ENCODE measurements around the gene KRTDAP. TPM values are rescaled to one million over a fixed set of nuclear protein-coding genes. Genes with fewer than 3 reads are reported as not detected.
A peak's percentile ranks its signal among the peaks of the same experiment; 100 is the strongest.

KRTDAP gene
- total RNA-seq, 4 donors from 2014 or later: 2.7 TPM; not detected in 3

DNA sequence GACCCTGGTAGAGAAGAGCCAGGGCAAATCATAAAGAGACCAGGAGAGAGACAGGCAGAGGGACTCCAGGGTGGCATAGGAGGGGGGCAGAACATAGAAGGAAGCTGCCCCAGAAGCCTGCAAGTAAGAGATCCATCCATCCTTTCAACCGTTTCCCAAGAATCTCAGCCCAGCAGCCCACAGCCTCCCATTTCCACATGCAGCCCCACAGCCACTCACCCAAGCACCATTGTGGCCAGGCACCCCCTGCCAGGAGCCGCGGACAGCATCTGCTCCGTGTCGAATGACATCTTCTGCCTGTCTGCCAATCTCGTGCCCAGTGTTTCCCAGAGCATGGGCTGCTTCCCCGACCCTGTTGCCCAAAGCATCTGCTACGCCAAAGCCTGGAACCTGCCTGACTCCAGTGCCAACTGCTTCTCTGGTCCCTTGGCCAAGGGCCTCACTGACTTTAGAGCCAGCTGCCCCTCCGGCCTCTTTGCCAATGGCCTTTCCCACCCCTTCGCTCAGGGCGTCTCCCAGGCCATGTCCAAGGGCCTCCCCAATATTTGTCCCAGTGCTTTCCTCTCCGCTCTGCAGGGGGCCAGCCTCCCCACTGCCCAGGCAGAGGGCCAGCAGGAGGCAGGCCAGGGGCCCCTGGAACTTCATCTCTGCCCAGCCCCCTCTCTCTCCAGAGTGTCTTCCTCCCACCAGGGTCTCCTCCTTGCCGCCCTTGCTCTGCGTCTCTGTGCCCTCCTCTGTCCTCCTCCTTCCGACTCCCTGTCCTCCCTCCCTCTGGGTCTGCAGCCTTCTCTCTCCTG lies 22.8 kb upstream of the KRTDAP start:
- Histone ChIP-seq H3K27ac (peak overlapping the region in 1 of 3 donors; percentile 71), H3K4me3 (replicated peaks in 1 of 3) (no peak overlapping the region), H3K9me3 (no peaks in the 10 kb centered on the region), H3K4me1 (peaks cover 20 to 33% of the 10 kb centered on the region in 2 donors), H3K27me3 (no peaks in the 10 kb centered on the region), H3K36me3 (no peaks in the 10 kb centered on the region)
- TF ChIP-seq, protein P1, sequence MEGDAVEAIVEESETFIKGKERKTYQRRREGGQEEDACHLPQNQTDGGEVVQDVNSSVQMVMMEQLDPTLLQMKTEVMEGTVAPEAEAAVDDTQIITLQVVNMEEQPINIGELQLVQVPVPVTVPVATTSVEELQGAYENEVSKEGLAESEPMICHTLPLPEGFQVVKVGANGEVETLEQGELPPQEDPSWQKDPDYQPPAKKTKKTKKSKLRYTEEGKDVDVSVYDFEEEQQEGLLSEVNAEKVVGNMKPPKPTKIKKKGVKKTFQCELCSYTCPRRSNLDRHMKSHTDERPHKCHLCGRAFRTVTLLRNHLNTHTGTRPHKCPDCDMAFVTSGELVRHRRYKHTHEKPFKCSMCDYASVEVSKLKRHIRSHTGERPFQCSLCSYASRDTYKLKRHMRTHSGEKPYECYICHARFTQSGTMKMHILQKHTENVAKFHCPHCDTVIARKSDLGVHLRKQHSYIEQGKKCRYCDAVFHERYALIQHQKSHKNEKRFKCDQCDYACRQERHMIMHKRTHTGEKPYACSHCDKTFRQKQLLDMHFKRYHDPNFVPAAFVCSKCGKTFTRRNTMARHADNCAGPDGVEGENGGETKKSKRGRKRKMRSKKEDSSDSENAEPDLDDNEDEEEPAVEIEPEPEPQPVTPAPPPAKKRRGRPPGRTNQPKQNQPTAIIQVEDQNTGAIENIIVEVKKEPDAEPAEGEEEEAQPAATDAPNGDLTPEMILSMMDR (IDR thresholded peaks at IDR 0.05): no peak
- TF ChIP-seq POLR2A (IDR thresholded peaks at IDR 0.05): no peak
- 84% methylated on average over 11 to 15 of the region's 15 CpGs for WGBS, 2 donors
- DNase-seq: no peak
- intact Hi-C loops (cut with DNase I): loop anchor here (5.0 kb wide), 1 partner anchor 74 kb away; the partner anchor contains the start of gene PMIS2

DNA sequence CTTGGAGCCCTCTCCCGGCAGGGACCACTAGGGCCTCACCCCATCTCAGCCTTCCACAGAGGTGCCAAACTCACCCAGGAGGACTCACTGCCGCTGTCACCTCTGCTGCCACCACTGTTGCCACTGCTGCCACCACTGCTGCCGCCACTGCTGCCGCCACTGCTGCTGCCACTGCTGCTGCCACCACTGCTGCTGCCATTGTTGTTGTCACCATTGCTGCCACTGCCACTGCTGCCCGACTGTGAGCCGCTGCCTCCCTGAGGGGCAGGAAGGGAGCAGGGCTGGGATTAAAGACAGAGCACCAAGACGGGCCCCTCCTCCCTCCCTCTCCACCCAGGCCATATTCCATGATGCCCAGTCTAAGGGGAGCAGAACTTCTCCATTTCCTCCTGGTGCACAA lies 21.1 kb upstream of the KRTDAP start:
- WGBS, 2 donors: 81 to 87% methylated on average over 4 to 7 of the region's 7 CpGs
- Histone ChIP-seq H3K27ac (no peak overlapping the region), H3K4me3 (replicated peaks in 1 of 3) (no peak overlapping the region), H3K36me3 (no peaks in the 10 kb centered on the region), H3K4me1 (peaks cover 20 to 33% of the 10 kb centered on the region in 2 donors), H3K27me3 (no peaks in the 10 kb centered on the region), H3K9me3 (no peaks in the 10 kb centered on the region)
- no peak for DNase-seq
- intact Hi-C loops (cut with DNase I): loop anchor here (5.0 kb wide), 1 partner anchor 76 kb away; the partner anchor contains the start of gene PMIS2
- TF ChIP-seq, protein P1 (IDR thresholded peaks at IDR 0.05): no peak

DNA sequence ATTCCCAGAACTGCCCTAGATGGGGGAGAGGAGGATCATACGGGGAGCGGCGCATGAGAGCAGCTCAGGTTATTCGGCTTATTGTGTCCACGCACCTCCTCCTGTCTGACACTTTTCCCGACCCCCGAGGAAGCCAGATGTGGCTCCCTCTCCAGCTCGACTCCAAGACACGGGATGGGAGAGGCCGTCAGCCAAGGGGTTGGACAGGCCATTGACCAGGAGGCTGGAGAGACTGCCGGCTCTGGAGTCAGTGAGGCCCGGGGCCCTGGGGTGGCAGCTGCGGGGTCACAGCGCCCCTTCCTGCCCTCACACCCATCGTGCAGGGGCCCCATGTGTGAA lies 20.3 kb upstream of the KRTDAP start:
- H3K4me3 ChIP-seq (replicated peaks in 1 of 3): peak overlapping the region in 1 of 3 donors; percentile 37
- no peaks in the 10 kb centered on the region for H3K9me3 ChIP-seq
- 20 to 35% methylated on average over 4 to 13 of the region's 15 CpGs for WGBS, 2 donors
- H3K27ac ChIP-seq: peak overlapping the region; percentile 67 to 89 (median 79)
- H3K4me1 ChIP-seq: peaks cover 20 to 33% of the 10 kb centered on the region in 2 donors
- no peak for DNase-seq
- H3K27me3 ChIP-seq: no peaks in the 10 kb centered on the region
- peaks cover 0 to under 1% of the 10 kb centered on the region in 2 donors for H3K36me3 ChIP-seq
- intact Hi-C loops (cut with DNase I): loop anchor here (5.0 kb wide), 1 partner anchor 77 kb away; the partner anchor contains the start of gene PMIS2
- TF ChIP-seq POLR2A (IDR thresholded peaks at IDR 0.05): no peak
- TF ChIP-seq, protein P1 (IDR thresholded peaks at IDR 0.05): peak in 1 of 6 experiments; percentile 8

DNA sequence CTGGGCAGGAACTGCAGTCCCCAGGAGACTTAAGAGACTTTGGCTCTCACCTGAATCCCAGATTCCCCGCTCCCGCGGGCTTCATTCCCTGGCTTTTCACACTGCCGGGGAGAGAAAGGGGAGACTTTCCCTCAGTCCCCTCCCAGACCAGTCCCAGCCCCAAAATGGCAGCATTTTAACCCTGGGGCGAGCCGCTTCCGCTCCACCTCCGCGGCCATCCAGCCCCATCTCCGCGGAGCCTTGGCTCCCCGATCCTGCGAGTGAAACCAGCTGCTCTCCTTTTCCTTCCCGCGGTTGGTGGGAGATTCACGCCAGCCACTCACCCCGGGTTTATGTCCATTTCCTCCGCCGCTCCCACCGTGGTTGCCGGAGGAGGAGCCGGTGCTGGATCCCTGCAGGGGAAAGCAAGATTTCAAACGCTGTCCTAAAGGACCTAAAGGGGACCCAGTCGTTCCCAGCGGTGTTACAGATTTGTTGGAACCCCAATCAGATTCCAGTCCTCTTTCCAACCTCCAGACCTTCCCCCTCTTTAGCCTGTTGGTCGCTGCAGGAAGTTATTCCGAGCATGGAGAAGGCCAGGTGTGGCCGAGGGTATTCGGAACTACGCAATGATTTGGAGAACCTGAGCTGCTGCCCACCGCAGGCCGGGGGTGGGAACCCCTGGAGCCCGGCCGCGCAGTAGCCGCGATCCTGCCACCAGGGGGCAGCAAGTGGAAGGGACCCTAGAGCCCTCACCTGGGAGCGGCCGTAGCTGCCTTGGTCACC lies 19.8 kb upstream of the KRTDAP start:
- peaks cover 20 to 33% of the 10 kb centered on the region in 2 donors for H3K4me1 ChIP-seq
- no peaks in the 10 kb centered on the region for H3K9me3 ChIP-seq
- peak overlapping the region; percentile 7 to 63 (median 37) for H3K4me3 ChIP-seq (replicated peaks in 1 of 3)
- peaks cover 0 to 6% of the 10 kb centered on the region in 2 donors for H3K36me3 ChIP-seq
- intact Hi-C loops (cut with DNase I): loop anchor here (5.0 kb wide), 1 partner anchor 77 kb away; the partner anchor contains the start of gene PMIS2
- H3K27ac ChIP-seq: peak overlapping the region; percentile 67 to 89 (median 79)
- DNase-seq: peak; percentile 95
- WGBS, 2 donors: 1% methylated on average over 27 to 34 of the region's 39 CpGs
- H3K27me3 ChIP-seq: no peaks in the 10 kb centered on the region
- peak in 1 of 2 donors; percentile 88 for TF ChIP-seq POLR2A (IDR thresholded peaks at IDR 0.05)
- TF ChIP-seq, protein P1 (IDR thresholded peaks at IDR 0.05): peak; percentile 91 to 99 (median 98)

All from thyroid gland (tissue), 4 donors.